HG02610 (cell line): ENCODE measurements around the gene SLC10A3.

ENCODE experiments used
- ATAC-seq: cut with Tn5 transposase; IDR thresholded peaks from one replicate; pipeline ENCODE4 v1.9.1; 2021; ENCODE audit warnings: mild to moderate bottlenecking, moderate library complexity; ENCODE audit not compliant: unreplicated experiment

Gene SLC10A3

DNA sequence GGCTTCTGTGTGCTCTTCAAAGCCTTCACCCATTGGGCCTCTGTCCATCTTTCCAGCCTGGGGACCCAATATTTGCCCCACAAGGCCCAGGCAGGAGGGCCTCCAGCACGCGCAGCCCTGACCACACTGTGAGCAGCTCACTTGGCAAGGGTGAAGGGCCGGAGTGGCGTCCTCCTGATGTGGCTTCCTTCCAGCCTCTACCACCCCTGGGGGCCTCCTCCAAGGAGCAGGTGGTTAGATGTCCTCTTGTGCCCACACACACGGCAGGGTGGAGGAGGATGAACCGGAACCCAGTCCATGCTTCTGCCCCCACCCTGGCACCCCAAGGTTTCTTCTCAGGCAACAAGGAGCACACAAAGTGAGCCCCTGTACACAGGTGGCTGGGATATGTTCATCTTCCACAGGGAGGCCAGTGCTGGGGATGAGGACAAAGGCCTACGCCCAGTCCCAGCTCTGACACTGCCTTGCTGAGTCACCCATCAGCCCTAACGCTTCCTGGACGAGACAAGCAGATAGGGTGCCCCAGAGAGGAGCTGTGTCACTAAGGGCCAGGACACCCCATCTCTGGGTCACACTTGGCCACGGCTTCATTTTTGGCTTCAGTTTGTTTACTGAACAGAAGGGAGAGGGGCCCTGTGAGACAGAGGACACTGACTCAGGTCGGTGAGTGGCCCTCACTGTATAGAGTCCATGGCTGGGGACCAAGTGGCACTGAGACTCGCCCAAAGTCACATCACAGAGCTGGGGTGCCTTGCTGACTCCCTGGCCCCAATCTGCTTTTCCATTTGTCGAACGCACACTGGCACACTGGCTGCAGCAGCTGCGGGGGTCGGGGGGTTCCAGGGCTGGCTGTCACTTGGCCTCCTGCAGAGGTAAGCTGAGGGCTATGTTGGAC, 5.9 kb downstream of the SLC10A3 start:
- ATAC-seq: no peak

DNA sequence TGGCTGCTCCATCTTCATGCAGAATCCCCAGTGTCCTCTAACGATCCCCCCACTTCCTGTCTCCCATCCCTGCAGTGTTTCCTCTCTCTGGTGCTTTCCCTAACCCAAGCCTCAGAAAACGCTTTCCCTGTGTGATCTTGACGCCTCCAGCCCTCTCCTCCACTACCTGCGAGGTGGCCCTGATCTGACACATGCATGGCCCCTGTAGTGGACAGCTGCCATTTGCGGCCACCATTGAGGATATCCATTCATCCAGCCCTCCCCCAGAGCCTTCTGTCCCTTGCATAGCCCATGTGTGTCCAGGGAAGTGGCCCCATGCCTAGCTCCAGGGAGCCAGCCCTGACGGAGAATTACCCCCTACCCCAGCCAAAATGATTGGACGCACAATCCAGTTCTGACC, 7.1 kb downstream of the SLC10A3 start:
- no peak for ATAC-seq

DNA sequence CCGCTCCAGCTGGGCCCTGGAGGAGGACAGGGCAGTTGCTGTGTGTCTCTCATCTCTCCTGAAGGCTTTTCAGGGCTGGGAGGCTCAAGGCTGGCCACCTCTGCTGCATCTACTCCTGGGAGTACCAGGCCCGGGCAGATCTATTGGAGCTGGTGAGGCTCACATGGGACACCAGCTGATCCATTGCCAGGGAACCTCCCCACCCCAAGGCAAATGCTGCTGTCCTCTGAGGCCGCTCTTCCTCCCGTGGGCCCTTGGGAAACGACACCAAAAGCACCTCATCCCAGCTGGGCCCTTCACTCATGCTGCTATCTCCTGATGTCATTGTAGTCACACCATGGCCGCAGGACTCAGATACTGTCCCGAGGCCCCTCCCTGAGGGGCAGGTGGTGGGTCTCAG, 7.6 kb downstream of the SLC10A3 start:
- no peak for ATAC-seq

DNA sequence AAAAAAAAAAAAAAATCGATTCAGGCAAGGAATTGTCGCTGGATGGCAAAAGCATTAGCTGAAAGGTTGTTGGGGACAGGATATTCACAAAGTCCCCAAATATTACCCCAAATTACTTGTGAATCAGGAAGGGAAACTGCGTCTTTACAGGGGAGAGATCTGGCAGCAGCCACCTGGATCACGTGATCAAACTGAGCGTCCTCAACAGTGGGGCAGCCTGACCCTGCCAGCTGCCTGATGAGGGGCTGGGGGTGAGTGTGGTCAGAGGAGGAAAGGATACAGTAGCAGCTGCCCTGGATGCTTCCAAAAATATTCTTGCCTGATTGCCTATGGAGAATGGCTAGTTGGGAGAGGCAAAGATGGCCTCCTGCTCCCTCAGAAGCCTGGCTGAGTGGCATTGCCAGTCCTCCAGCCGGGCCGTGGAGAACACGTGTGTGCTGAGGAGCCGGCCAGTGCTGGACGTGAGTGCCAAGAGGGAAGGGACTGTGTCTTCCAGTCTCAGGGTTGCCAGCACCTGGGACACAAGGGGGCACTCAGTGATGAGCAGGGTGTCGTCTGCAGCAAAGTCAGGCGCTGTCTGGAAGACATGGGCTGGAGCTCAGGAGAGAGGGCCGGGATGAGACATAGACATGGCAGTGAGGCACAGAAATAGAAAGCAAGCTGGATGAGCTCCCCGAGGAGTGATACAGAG, 8.4 kb downstream of the SLC10A3 start:
- ATAC-seq: no peak

DNA sequence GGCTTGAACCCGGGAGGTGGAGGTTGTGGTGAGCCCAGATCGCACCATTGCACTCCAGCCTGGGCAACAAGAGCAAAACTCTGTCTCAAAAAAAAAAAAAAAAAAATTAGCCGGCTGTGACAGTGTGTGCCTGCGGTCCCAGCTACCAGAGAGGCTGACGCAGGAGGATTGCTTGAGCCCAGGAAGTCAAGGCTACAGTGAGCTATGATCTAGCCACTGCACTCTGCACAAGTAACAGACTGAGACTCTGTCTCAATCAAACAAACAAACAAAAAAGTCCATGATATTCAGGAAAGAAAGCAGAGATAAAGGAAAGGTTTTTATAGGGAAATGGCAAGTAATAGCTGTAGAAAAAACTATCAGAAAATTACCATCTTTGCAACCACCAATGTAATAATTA, 9.2 kb downstream of the SLC10A3 start:
- no peak for ATAC-seq

DNA sequence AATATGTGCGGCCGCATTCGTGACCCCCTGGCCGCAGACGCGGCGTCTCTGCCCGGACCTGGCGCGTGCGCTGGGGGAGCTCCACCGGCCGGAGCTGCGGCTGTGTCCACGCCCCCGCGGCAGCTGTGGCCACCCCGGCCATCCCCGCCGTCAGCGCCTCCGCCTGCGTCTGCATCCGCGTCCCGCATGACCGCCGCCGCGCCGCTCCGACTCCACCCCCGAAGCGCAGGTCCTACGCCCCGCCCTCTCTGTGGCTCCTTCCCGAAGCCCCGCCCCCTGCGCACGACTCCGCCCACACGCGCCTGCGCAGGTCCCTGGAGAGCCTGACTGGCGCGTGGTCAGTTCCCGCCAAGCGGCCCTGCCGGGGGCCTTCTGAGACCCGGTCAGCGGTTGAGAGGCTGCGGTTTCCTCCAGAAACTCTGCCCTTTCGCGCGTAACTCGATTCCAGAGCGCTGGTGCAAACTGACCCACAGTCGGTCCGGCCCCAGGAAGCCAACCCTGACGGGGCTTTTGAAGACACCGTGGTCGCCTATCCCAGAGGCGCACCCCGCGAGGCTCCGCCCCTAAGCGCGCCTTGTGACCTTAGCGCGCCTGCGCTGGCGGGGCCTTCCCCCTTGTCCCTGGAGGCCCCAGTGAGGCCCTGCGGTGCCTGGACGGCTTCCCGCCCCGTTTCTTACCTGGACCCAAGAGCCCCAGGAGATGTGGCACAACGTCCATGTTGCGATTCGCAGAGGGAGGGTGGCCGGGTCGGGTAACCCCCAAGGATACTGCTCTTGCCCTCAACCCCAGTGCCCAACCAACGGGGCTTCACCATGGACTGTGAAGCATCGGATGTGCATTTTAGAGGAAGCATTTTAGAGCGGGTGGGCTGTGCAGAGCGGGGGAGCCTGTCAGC, 11.5 kb downstream of the SLC10A3 start, which contains the start of gene LAGE3:
LAGE3 (minus strand) TSS at position 554 of the 895 bp plus-strand sequence; CDS start at position 188, 366 bp downstream.
- peak; percentile 79 for ATAC-seq

DNA sequence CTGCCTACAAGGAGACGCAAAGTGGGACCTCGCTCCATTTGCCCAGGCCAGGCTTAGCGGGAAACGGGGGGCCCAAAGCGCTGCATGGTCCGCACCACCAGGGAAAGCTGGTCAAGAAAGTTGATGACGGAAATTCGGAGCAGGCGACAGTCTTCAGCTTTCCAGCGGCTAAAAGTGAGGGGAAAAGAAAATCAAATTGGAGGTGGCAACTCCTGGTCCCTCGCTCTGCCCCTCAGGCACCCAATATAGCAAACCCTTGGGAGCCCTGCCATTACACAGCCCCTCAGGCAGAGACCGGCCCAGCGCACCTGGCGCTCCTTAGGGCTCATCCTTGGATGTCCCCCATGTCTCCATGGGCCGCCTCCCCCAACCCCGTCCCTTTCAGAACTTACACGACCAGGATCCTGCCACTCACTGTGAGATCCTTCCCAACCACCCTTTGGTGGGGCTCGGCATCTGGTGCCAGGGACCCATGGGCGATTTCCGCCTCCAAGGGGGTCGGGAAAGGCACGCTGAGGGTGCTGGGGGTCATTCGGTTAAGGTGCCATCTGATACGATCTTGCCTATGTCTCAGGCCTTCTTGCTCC, 12.4 kb downstream of the SLC10A3 start:
- no peak for ATAC-seq

DNA sequence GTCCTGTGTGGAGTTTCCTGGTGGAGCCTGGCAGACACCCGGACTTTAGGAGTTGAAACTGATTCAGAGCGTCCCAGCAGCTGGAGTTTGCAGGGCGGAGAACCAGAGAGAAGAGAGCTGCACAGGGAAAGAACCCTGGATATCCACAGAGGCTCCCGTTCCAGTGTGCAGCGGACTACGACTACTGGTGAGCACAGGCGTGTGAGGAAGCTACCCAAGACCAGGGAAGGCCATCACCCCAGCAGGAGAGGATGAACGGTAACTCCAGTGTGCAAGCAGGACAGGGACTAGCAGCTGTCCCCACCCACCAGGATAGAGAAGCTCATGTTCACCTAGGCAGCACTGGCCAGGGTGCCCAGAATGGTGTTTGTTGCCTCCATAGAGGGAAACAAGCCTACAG, 13.6 kb downstream of the SLC10A3 start:
- no peak for ATAC-seq

DNA sequence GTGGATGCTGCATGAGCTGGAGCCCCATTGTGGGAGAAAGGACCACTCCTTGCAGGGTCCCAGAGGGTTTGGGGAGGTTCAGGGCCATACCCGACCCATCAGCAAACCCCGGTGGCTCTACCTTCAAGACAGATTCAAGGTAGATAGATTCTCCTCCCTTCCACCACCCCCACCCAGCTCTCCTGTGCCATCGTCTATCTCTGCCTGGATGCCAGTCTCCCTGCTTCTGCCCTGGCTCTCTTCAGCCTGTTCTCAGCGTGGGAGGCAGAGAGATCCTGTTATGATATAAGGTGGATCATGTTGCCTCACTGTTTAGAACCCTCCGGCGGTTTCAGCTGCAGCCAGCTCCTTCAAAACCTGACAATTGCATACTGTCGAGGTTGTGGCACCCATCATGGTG, 16.7 kb downstream of the SLC10A3 start:
- no peak for ATAC-seq

DNA sequence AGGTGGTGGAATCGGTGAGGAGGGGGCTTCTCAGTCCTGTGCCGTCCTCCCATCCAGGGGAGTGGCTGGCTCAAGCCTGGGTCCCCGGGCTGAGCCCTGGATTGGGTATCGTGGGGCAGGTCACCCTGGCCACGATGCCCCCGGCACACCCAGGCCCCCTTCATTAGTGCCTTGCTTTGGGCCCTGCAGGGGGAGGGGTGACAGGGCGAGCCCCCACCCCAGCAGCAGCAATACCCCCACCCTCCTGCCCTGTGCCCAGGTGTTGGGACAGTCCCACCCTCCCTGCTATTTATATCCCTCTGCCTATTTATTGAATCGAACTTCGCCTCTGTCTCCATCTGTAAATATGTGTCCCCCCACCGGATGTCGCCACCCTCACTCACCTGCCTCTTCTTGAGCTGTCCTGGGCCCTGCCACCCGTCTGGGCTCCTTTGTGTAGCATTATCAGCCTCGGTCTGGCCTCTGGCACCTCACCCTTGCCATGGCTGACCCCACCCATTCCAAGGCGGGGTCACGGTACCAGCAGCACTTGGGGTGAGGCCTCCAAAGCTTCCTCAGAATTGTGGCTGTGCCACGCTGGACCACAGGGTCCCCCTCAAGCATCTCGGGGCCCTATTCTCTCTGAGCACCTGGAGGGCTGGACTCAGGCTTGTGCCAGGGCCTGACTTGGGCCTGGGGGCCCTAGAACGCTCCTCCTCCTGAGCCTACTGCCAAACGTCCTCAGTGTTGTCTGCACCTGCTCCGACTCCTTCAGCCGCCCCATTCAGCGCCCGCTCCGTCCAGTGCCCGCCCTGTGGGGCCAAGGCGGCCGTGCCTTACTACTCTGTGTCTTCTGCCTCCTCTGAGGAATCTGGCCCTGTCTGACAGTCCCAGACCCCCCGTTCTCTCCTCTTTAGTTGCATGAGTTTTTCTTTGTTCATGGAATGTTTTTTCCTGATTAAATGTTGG, 17.5 kb downstream of the SLC10A3 start:
- ATAC-seq: no peak

DNA sequence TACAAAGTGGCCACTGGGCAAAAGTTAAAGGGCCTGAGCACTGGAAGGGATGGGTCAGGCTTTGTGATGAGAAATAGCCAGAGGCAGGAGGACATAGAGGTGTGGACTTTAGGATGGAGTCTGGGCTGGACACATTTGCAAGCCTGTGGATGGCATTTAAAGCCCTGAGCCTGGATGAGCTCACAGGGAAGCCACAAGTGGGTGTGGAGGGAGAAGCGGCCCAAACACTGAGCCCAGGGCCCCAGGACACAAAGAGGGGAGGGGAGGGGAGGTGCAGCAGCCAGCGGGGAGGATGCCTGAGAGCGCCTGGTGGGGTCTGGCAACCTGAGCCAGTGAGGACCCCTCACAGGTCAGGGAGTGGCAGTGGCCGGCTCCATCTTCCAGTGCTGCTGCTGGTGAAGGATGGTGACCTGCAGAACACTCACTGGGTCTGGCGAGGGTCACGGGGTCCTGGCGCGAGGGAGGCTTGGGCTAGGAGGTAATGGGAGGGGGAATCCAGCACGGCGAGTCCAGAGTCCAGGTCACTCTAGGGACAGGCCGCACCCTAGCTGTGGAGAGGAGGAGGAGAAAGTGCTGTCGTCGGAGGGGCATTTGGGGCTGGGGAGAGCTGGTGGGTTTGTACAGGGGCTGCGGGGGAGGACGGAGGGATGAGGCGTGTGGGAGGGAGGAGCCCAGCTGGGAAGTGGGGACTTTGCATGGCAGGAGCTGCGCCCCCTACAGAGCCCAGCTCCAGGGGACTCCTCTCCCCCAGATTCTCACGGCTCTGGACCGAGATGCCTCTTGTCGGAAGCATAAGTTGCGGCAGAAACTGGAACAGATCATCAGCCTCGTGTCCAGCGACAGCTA, 18.4 kb downstream of the SLC10A3 start:
- ATAC-seq: no peak

DNA sequence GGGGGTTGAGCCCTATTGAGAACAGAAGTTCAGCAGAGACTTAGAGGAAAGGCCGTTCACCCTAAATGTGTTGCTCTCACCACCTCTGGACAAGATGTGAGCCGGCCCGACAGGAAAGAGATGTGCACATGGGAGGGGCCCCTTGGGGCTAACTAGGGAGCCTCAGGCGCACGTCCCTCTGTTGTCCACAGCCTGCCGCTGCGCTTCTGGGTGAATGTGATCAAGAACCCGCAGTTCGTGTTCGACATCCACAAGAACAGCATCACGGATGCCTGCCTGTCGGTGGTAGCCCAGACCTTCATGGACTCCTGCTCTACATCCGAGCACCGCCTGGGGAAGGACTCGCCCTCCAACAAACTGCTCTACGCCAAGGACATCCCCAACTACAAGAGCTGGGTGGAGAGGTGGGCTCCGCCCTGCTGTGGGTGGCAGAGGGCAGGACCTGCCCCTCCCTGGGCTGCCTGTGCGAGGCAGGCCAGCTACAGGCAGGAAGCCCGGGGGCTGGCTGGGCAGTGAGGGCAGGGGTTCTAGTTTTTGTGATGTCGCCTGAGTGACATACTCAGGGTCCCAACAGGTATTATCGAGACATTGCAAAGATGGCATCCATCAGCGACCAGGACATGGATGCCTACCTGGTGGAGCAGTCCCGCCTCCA, 19.4 kb downstream of the SLC10A3 start:
- ATAC-seq: no peak

DNA sequence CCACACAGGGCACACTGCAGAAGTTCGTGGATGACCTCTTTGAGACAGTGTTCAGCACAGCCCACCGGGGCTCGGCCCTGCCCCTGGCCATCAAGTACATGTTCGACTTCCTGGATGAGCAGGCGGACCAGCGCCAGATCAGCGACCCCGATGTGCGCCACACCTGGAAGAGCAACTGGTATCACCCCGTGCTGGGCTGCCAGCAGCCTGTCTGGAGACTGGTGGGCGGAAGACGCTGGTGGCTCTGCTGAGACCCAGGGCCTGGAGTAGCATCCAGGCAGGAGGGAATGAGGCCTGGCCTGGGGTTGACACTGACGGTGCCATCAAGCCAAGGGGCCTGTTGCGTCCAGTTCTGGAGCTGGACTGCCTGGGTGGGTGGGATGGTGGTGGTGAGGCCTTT, 20.0 kb downstream of the SLC10A3 start:
- no peak for ATAC-seq

DNA sequence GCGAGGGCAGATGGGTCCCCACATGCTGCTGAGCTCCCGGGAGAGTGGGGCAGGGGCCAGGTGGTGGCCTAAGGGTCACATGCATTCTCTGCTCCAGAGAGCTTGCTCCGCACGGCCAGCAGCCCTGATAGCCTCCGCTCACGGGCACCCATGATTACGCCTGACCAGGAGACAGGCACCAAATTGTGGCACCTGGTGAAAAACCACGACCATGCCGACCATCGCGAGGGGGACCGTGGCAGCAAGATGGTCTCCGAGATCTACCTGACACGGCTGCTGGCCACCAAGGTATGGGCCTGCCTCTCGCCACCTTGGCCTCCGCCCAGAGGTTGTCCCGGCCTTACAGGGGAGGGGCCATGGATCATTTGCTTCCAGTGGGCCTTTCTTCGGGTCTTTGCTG, 20.5 kb downstream of the SLC10A3 start:
- no peak for ATAC-seq

DNA sequence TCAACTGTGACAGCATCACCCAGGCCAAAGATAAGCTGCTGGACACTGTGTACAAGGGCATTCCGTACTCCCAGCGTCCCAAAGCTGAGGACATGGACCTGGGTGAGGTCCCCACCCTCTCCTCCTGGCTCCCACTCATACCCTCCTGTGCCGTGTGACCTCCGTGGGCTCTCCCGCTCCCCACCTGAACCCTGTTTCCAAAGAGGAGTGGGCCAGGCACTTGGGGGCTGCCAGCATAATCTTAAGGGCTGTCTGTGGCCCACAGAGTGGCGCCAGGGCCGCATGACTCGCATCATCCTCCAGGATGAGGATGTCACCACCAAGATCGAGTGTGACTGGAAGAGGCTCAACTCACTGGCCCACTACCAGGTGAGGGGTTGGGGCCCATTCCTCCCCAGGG, 21.3 kb downstream of the SLC10A3 start:
- no peak for ATAC-seq

DNA sequence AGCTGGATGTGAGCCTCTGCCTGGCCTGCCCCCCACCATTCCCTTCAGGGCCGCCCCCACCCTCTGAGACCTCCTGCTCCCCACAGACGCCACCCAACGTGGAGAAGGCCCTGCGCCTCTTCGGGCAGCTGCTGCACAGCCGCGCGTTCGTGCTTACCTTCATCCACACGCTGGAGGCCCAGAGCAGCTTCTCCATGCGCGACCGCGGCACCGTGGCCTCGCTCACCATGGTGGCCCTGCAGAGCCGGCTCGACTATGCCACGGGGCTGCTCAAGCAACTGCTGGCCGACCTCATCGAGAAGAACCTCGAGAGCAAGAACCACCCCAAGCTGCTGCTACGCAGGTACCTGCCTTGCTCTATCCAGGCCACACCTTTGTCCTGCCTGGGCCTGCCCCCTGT, 22.2 kb downstream of the SLC10A3 start:
- ATAC-seq: no peak

DNA sequence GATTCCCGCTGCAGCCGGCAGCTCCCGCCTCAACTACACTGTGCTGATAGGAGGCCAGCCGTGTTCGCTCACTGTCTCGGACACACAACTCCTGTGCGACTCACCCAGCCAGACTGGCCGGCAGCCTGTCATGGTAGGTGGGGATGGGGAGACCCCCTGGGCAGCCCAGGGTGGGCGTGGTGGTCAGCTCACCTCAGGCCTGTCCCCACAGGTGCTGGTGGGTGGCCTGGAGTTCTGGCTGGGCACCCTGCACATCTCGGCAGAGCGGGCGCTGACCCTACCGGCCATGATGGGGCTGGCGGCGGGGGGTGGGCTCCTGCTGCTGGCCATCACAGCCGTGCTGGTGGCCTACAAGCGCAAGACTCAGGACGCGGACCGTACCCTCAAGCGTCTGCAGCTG, 22.9 kb downstream of the SLC10A3 start:
- ATAC-seq: no peak

DNA sequence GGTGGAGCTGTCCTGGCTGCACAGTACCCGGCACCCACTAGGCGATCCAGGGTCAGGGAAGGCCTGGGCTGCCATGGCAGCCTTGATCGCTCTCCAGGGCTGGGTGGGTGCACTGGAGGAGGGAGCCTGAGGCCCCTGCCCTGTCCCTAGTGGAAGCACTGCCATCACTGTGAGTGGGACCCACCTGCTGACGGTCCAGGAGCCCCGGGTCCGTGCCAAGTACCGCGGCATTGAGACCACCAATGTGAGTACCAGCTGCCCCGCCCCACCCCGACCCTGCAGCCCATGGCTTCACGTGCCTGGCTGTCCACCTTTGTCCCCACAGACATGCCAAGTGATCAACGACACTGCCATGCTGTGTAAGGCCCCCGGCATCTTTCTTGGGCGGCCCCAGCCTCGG, 23.5 kb downstream of the SLC10A3 start:
- no peak for ATAC-seq
